IPS-18c (cell line): Measurements from ENCODE around the gene ZNF30.
"Not testable (repeated sequence)": the region's sequence is repeated elsewhere in the genome, so short reads cannot be mapped to it uniquely, and the experiment has no call there.

Source experiments
- H3K4me3 ChIP-seq: 2 replicates; pipeline ENCODE4 v1.7.0; 2013; ENCODE audit warnings: low read depth, mild to moderate bottlenecking, low read length, moderate library complexity; ENCODE audit not compliant: insufficient read depth
- H3K9me3 ChIP-seq: one replicate; pipeline ENCODE4 v1.6.1; 2013; ENCODE audit warnings: mild to moderate bottlenecking, low read length, moderate library complexity; ENCODE audit not compliant: control insufficient read depth, insufficient read depth

Gene ZNF30

GRCh38 chr19:34953092-34953491 lies 26.4 kb downstream of the ZNF30 start:
- Histone ChIP-seq H3K9me3 (peaks cover 14% of the 10 kb centered on the region), H3K4me3 (no peak overlapping the region)

GRCh38 chr19:34957830-34958751 lies 31.4 kb downstream of the ZNF30 start:
- peaks cover 29% of the 10 kb centered on the region for H3K9me3 ChIP-seq
- no peak overlapping the region for H3K4me3 ChIP-seq

DNA sequence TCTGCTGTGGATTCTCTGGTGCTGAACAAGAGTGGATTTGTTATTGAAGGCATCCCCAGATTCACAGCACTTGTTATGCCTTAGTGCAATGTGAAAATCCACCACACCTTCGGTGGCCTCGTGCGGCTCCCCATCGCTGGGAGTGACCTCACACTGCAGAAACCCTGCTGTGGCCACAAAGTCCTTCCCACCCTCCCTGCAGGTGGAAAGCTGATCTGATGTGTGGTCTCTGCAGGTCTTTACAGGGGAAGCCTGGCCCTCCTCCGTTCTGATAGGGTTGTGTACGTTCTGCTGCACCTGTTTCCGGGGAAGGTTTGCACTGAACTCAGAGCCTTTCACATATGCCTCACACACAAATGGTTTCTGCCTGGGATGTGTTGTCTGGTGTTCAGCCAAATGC lies 32.3 kb downstream of the ZNF30 start:
- peaks cover 29% of the 10 kb centered on the region for H3K9me3 ChIP-seq
- H3K4me3 ChIP-seq: no peak overlapping the region

DNA sequence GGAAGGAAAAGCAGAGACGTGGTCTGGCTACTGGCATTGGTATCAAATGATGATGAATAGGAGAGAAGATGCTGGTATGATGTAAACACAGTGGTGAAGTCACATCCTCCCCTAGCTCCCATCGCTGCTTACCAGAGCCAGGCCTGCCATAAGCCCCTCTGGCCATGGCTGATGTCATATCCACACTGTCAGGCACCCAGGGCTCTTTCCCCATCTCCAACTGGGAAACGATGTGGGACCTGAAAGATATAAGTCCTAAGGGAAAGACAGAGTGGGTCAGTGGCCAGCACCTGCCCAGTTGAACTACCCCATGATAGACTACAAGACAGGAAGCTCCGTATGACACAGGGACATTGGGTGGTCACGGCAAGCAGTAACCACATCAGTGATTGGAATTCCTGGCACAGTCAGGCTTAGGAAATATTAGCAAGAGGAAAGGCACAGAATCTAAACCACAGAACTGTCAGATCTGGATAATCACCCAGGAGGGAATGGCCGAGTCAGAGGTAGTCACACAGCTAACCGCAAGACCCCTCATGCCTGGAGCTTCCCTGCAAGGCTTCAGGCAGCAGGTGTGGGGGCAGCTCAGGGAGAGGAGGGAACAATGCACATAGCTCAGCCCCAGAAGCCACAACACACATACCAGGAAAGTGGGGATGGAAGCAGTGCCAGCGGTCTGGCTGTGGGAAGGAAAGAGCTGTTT lies 33.6 kb downstream of the ZNF30 start:
- peaks cover 27% of the 10 kb centered on the region for H3K9me3 ChIP-seq
- H3K4me3 ChIP-seq: no peak overlapping the region

DNA sequence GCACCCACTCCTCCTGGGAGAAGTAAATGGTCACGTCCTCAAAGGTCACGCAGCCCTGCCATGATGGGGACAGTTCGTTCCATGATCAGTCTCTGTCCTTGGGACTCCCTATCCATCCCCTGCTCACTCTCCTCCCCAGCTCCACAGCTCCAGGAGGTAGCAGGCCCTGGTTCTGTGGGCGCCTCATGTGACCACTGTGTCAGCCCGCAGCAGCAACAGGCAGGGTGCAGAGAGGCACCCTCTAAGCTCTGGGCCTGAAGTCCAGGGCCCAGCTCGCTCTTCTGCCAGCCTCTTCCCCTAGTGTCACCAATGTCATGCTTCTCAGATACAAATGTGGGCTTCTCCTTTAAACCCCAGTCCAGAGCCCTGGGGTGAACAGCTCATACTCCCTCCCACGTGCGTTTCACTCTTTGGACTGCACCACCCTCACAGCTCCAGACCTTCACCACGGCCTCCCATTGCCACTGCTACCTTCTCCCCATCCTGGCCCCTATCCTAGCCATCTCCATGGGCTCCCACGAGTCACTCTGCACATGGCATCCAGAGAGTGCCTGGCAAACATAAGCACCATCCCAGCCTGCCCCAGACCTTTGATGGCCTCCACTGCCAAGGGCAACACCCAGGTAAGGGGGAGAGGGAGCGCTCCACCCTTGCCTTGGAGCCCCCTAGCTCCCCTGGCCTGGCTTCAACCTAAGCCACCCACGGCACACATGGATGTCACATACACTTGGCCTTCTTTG lies 34.4 kb downstream of the ZNF30 start:
- H3K4me3 ChIP-seq: no peak overlapping the region
- H3K9me3 ChIP-seq: peaks cover 27% of the 10 kb centered on the region

DNA sequence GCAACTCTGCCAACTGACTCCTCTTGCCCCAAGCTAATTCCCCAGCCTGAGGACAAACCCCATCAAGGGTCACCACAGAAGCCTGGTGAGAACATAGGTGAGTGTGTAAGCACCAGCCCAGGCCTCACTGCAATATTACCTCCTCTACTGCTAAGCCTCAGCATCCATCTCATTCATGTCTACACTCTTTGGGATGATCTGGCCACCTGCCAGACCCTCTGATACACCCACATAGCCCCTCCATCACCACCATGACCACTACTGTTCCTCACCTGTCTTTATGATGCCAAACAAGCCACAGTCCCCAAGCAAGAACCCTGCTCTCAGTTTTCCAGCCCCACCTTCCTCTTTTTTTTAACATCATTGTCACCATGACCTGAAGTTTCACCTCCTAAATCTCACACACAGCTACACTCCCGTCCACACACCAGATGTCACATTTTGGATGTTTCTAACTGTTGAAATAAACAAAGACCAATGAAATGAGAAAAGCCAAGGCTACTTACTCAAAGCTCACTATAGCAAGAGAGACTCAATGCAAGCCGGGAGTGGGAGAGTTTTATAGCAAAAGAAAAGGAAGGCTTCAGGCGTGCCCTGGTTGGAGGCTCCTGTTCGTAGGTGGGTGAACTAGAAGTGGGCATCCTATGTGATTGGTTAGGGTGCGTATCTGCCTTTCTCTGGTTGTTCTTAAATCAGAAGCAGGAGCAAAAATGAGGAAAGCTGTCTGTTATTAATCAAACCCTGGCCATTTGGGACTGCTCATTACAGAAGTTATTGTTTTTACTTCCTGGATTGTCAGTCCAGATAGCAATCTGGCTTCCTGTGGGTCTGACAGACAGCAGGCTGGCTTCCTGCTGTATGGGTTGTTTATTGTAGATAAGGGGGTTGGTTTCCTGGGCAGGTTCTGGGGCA lies 35.3 kb downstream of the ZNF30 start:
- peaks cover 25% of the 10 kb centered on the region for H3K9me3 ChIP-seq
- H3K4me3 ChIP-seq: no peak overlapping the region; the same call in 1 of the 2 replicates

DNA sequence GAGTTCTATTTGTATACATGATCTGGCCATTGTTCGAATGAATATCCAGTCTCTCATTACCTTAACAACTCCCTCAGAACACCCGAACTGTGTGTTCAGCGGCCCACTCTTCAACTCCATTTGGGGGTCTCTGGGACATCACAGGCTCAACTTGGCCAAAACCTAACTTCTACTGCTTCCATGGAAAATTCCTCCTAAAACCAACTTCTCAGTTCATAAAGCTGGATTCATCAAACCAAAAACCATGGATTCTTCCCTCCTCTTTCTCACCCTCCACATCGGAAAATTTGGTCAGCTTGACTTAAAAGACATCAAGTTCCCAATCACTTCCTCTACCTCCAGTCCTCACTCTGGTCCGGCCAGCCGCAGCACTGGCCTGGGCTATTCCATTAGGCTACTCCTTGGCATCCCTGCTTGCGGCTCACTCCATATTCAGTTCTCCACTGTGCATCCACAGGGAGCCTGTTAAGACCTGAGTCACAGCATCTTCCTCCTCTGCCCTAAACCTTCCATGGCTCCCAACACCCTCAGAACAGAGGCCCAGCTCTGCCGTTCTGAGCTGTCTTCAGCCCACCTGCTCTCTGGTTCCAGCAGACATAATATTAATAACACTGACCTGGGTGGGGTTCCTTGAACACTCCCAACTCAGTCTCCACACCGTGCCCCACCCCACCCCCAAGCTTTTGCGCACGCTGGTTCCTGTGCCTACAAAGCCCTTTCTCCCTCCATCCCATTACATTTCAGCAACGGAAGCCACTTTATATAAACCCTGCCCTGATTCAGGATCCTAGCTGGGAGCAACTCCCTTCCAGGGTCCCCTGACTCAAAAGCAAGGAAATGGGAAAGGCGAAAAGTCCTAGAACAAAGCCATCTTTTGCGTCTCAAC lies 36.2 kb downstream of the ZNF30 start:
- Histone ChIP-seq H3K4me3 (peak overlapping the region; percentile 77), H3K9me3 (peaks cover 16% of the 10 kb centered on the region)

- Histone ChIP-seq H3K4me3 (peak within 1 kb of the TSS; percentile 77), H3K9me3 (peaks cover 9% of the 10 kb centered on the region)
Observed at GRCh38 chr19:34963573-34964406, 37.1 kb downstream of the ZNF30 start, which contains the start of gene ZNF792. Gene ZNF792 (minus strand): TSS chr19:34964229. CDS start chr19:34963662, 567 bp downstream.

GRCh38 chr19:34964598-34964997 lies 37.9 kb downstream of the ZNF30 start:
- Histone ChIP-seq H3K4me3 (no peak overlapping the region), H3K9me3 (peaks cover 5% of the 10 kb centered on the region)

DNA sequence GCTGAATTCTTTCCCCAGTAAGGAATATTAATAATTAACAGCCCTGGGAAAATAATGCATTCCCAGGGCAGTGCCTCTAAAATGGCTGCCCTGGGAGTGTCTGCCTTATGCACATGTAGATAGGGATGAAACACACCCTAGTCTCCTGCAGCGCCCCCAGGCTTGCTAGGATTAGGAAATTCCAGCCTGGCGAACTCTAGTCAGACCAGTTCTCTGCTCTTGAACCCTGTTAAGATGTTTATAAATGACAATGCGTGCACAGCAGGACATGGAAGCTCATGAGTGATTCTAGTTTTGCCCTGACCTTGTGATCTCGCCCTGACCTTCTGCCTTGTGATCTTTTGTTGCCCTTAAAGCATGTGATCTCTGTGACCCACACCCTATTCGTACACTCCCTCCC lies 38.8 kb downstream of the ZNF30 start:
- not testable (repeated sequence) for H3K4me3 ChIP-seq, H3K9me3 ChIP-seq

- H3K9me3 ChIP-seq: peaks cover 11% of the 10 kb centered on the region
- no peak overlapping the region for H3K4me3 ChIP-seq
Observed at GRCh38 chr19:34967551-34967950, 40.8 kb downstream of the ZNF30 start.

GRCh38 chr19:34969721-34970120 lies 43.0 kb downstream of the ZNF30 start:
- no peak overlapping the region for H3K4me3 ChIP-seq
- peaks cover 11% of the 10 kb centered on the region for H3K9me3 ChIP-seq

GRCh38 chr19:34970185-34970780 lies 43.6 kb downstream of the ZNF30 start:
- H3K4me3 ChIP-seq: not testable (repeated sequence)
- H3K9me3 ChIP-seq: peaks cover 11% of the 10 kb centered on the region

GRCh38 chr19:34972163-34972705 lies 45.5 kb downstream of the ZNF30 start:
- Histone ChIP-seq H3K4me3 (no peak overlapping the region), H3K9me3 (peaks cover 11% of the 10 kb centered on the region)
